HG03442 (cell line): ENCODE data around the gene CREB3L1.
"Not testable (repeated sequence)": the region's sequence is repeated elsewhere in the genome, so short reads cannot be mapped to it uniquely, and the experiment has no call there.

Experiments used
- ATAC-seq: cut with Tn5 transposase; IDR thresholded peaks from one replicate; pipeline ENCODE4 v1.9.1; 2021; ENCODE audit warnings: mild to moderate bottlenecking, moderate library complexity; ENCODE audit not compliant: unreplicated experiment

Gene CREB3L1

DNA sequence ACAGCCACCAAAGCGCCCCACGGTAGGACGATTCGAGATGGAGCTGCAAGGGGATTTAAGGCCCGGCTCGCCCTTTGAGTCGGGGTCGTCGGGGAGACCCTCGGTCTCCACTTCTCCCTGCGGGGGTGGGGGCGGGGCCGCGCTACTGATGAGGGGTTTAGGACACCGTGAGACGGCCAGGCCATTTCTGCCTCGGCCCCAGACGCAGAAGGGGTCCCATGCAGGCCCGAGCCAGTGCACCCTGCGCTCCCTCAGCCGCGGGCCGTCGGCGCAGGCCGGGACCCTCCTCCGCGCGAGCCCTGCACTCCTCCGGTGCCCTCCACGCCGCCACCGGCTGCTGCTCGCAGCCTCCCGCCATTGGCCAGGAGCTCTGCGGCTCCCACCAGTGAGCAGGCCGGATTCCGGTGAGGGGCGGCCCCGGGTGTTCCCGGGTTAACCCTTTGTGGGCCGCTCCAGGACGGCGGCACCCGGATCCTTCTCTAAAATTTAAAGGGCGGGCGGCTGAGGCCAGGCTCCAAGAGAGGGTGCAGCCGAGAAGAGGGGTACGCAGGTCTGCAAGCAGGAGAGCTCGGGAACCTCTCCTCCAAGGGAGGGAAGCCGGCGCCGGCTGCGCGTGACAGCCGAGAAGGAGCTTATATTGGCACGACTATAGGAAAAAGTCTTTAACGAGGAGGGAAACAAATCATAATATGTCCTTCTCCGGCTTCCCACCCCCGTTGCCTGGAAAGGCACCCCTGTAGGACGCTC, 18.0 kb downstream of the CREB3L1 start:
- peak; percentile 72 for ATAC-seq

DNA sequence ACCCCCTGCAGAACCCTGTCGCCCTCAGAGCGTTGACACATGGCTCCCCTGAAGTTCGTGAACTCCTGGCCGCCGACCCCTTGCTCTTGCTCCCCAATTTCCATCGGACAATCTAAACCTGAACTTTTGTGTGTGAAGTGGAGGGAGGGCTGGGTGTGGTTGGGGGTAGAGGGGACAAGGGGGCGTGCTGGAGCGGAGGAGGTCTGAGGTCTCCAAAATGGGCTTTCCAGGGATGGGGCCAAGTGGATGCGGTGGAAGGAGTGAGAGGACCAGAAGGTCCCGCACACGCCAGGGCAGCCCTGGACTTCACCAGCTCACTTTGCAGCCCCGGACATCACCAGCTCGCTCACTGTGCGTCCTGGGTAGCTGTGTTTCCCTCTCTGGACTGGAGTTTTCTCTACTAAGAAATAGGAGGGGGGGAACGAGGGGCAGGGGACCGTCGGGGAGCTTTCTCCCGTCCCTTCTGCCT, 18.6 kb downstream of the CREB3L1 start:
- ATAC-seq: no peak

- no peak for ATAC-seq
These were observed 19.3 kb downstream of the CREB3L1 start for GRCh38 chr11:46296528-46297448.

DNA sequence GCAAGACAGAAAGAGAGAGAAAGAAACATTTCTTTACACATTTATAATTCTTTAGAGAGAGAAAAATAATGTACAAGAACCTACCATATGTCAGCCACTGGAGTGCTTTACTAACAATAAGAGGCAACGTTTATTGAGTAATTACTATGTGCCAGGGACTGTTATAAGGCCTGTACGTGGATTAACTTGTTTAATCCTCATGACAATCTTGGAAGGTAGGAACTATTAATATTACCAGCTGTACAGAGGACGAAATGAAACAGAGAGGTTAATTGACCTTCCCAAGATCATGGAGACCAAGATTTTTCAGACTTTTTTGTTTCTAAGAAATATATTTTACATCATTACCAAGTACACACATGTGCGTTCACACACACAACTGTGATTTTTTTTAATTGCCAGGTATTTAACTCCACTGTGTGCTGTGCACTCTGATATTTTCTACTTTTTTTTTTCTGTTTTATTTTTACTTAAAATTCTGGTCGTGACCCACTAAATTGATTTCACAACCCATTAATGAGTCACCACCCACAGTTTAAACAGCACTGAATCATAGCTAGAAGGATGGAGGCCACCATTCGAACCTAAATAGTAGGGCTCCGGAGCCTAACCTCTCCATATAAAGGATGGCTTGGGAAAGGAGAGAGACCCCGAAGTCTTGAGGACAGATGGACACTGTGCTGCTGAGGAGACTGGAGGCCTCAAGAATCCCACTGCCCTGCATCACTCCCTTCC, 21.4 kb downstream of the CREB3L1 start:
- no peak for ATAC-seq

- no peak for ATAC-seq
These were observed 22.0 kb downstream of the CREB3L1 start for GRCh38 chr11:46299451-46299961.

DNA sequence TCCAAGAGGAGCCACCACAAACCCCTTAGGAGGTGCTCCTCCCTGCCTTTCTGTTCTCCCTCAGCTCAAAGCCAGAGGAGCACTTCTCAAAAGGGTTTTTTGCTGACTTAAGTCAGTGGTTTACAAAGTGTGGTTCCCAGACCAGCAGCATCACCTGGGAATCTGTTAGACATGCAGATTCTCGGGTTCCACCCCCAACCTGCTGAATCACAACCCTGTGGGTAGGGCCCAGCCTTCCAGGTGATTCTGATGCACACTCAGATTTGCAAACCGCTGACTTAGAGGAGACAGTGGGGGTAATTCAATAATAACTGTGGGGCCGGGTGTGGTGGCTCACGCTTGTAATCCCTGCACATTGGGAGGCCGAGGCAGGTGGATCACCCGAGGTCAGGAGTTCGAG, 22.8 kb downstream of the CREB3L1 start:
- no peak for ATAC-seq

DNA sequence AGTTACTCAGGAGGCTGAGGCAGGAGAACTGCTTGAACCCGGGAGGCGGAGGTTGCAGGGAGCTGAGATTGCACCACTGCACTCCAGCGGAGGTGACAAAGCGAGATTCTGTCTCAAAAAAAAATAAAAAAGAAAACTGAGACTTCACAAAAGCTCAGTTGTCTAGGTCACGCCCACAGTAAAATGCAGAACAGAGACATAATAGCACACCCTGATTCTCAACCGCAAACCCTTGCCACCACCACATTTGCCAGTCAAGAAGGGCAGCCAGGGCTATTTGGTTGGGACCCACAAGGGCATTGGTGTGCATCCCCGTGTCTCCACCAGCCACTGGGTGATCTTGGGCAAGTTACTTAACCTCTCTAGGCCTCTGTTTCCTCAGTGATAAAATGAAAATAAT, 25.4 kb downstream of the CREB3L1 start:
- peak; percentile 74 for ATAC-seq

DNA sequence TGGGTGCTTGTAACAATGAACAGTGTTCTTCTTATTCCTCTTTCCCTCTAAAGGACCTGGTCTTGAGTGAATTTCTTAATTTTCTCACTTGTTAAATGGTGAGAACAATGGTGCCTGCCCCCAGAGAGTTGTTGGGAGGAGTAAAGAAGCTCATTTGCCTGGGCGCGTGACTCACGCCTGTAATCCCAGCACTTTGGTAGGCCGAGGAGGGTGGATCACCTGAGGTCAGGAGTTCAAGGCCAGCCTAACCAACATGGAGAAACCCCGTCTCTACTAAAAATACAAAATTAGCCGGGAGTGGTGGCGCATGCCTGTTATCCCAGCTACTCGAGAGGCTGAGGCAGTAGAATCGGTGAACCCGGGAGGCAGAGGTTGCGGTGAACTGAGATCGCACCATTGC, 26.6 kb downstream of the CREB3L1 start:
- ATAC-seq: not testable (repeated sequence)

DNA sequence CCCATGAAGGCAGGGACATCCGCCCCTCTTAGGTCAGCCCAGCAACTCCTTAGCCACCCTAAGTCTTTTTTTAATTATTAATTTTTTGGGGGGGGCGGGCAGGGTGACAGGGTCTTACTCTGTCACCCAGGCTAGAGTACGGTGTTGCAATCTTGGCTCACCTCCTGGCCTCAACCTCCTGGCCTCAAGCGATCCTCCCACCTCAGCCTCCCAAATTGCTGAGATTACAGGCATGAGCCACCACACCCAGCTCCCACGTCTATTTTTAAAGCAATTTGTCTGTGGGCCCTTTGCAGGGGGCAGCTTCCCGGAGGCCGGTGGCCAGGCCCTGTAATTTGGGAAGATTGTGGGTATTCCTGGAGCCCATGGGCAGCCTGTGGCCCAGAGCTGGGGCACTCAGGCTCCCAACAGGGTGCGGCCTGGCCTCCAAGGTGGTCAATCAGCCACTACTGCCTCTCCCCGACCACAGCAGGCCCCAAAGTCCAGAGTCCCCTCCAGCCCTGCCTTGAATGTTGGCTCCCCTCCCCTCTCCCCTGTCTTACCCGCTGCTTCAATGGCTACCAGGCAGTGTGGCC, 27.2 kb downstream of the CREB3L1 start:
- no peak for ATAC-seq

DNA sequence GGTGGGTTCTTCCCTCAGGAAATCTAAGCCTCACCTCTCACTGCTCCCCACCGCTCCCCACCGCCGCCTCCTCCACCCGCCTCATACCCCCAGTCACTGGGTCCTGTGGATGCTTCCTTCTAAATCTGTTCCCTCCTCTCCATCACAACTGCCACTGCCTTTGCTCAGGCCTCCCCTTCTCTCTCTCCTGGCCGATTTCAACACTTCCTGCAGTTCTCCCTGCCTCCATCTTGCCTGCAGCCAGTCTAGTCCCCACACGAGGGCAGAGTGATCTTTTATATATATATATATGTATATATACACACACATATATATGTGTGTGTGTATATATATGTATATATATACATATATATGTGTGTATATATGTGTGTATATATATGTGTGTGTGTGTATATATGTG, 27.8 kb downstream of the CREB3L1 start:
- ATAC-seq: no peak

- ATAC-seq: no peak
These were observed 28.9 kb downstream of the CREB3L1 start for GRCh38 chr11:46306296-46306853.

DNA sequence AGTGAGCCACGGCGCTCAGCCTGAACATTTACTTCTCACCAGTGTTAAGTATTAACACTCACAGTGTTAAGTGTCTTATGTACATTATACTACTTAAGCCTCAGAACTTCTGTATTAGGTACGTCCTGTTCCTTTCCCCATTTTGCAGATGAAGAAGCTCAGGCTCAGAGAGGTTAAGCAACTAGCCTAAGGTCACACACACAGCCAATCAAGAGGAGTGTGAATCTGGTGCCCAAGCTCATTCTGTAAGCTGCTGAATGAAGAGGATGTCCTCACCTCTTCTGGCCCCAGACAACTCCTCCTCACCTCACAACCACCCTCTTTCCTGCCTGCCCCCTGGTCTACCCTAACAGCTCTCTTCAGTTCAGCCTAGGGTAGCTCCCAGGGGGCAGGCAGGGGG, 29.9 kb downstream of the CREB3L1 start:
- no peak for ATAC-seq

- no peak for ATAC-seq
These were observed 30.4 kb downstream of the CREB3L1 start for GRCh38 chr11:46307785-46308341.

DNA sequence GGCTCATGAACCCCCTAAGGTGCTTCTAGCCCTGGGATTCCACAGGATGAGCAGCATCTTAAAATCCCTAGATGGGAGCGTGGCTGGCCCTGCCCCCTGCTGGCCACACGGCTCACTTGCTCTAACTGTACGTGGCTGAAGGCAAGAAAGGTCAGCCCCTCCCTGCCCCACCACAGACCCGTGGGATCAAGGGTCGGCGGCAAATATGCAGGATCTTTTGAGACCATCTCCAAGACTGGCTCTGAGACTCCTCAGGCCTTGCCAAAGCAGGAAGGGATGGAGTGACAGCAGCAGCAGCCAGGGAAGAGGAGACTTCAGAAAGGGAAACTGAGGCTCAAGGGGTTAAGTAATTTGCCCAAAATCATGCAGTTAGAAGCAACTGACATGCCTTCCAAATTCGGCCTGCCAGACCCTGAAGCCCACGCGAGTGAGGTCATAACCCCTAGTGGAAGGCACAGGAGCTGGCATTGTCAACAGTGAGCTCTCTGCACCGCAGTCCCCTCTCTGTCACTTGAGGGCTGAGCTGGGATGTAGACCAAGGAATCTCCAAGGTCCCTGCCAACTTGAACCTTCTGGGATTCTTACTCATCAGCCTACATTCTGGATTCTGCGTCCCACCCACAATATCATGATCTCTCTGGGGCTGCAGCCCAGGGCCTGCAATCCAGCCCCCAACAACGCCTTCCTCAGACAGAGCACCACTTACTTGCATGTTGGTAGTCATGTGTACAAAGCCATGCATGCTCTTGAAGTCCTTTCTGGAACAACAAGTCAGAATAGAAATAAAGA, 31.4 kb downstream of the CREB3L1 start:
- peak; percentile 59 for ATAC-seq

DNA sequence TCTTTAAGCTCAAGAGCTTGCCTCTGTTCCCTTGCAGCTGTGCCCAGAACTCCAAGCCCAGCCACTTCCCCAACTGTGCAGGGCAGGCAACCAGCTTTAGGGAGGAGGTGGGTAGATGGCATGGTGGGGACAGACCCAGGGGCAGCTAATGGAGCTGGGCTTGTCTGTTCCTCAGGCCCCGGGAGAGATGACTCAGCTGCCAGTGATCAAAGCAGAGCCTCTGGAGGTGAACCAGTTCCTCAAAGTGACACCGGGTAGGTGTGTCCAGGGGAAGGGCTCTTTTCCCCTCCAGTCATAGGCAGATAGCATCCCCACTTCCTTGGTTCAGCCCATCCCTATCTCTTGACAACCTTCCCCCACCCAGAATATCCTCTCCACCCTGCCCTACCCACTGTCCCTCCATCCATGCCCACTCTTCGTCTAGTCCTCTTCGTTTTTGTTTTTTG, 32.4 kb downstream of the CREB3L1 start:
- ATAC-seq: peak; percentile 74

DNA sequence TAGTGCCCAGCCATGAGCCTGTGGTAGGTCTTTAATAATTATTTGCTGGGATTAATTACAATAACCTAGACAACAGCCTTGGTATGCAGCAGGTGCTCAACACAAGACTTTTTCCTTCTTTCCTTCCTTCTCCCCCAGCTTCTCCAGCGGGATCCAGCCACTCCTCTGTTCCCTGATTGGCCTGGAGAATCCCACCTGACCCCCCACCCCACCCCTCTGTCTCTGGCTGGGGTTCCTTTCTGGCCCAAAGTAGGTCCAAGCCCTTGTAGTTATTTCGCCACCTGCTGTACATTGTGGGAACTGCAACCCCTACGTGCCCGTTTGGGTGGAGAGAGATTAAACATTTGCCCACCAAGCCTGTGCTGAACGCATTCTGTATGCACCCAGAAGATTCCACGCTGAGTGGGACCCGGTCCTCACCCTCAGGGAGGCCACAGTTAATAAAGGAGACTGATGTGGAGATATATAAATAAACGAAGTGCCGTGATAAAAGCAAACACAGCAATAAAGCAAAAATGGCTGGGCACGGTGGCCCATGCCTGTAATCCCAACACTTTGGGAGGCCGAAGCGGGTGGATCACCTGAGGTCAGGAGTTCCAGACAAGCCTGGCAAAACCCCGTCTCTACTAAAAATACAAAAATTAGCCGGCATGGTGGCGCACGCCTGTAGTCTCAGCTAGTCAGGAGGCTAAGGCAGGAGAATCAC, 37.7 kb downstream of the CREB3L1 start:
- peak; percentile 41 for ATAC-seq

- no peak for ATAC-seq
These were observed 38.5 kb downstream of the CREB3L1 start for GRCh38 chr11:46315783-46316563.

GRCh38 chr11:46319074-46319453, 41.6 kb downstream of the CREB3L1 start:
- no peak for ATAC-seq
